HTERT RPE-1 (cell line): Measurements from ENCODE around the gene KTN1.

Source experiments
- in situ Hi-C: fragments of 300-500 bp; cut with MboI; formaldehyde crosslinking; loops from 4 replicates; pipeline ENCODE4 v1.14.3; 2020; ENCODE audit warnings: low sequenced_read_pairs

The KTN1 gene

GRCh38 chr14:55671641-55672040 is 91.6 kb downstream of the KTN1 start:
- in situ Hi-C loops: no loop called here

- in situ Hi-C loops: no loop called here
Observed at GRCh38 chr14:55673048-55673447, 93.0 kb downstream of the KTN1 start.

DNA sequence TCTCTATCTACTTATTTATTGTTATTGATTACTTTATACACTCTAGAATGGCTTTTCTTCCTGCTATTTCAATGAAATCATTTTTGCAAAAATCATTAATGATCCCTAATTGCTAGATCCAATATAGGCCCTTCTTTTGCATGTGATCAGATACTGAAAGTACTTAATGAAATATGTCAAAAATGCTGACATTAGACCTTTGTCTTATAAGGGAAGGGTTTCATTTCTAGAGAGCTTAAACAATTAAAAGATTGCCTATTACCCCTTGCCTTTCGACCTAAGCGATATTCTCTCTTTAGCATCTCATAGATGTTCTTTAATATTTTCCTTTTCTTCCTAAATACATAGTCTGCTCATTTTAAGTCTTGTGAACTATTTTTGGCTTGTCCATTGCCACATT is 101.1 kb downstream of the KTN1 start:
- in situ Hi-C loops: no loop called here

DNA sequence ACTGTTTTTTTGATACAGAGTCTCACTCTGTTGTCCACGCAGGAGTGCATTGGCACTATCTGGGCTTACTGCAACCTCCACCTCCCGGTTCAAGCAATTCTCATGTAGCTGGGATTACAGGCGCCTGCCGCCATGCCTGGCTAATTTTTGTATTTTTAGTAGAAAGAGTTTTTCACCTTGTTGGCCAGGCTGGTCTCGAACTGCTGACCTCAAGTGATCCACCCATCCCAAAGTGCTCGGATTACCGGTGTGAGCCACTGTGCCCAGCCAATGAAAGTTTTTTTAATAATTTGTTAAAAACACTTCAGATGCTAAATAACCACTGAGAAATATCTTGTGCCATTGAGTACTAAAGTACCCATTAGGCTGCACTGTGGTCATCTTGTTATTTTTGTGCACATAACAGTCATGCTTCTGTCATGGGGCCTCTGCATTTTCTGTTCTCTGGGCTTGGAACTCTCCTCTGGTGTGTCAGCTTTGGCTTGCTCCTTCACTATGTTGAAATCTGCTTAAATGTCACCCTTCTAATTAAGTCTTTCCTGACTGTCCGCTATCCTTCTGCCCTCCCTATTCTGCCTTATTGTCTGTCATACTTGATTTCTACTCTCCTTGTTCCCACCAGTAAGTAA is 105.1 kb downstream of the KTN1 start:
- in situ Hi-C loops: no loop called here

GRCh38 chr14:55686713-55687112 is 106.7 kb downstream of the KTN1 start:
- in situ Hi-C loops: no loop called here

DNA sequence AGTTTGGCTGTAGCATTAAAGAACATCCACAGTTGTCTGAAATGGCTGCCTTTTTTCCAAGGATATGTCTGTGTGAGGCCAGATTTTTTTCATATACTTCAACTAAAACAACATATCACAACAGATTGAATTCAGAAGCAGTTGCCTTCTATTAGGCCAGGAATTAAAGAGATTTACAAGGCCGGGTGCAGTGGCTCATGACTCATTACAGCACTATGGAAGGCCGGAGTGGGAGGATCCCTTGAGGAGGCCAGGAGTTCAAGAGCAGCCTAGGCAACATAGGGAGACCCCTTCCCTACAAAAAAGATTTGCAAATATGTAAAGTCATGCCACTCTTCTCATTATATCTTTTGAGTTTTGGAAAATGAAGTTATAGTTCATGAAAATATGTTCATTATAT is 108.6 kb downstream of the KTN1 start:
- in situ Hi-C loops: no loop called here

DNA sequence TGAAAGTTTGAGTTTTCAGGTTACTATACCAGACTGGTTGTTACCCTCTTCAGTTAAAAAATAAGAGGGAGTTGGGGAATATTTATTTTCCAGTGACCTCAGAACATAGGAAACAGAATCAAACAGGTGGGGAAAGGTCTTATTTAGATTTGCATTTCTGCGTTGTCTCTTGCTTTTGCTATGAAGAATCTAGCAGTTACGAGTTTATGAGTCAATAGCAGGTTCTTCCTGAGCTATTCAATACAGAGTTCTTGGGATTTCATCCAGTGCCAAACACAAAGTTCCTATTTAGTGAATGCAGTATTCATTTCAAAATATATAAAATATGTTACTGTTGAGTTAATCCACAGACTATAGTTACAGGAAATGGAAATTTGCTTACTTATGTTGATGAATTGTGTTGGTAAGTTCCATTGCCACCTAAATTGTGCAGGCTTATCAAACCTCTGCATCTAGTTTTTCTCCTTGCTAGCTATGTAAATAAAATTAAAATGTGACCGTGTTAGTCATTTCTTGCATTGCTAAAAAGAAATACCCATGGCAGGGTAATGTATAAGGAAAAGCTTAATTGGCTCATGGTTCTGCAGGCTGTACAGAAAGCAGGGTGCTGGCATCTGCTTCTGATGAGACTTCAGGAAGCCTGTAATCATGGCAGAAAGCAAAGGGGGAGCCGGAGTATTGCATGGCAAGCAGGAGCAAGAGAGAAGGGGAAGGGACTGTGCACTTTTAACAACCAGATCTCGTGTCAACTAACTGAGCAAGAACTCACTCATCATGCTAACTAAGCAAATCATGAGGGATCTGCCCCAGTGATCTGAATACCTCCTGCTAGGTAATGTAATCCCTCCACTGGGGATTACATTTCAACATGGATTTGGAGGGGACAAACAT is 110.2 kb downstream of the KTN1 start:
- in situ Hi-C loops: no loop called here

- in situ Hi-C loops: no loop called here
Observed at GRCh38 chr14:55691659-55692058, 111.7 kb downstream of the KTN1 start.

DNA sequence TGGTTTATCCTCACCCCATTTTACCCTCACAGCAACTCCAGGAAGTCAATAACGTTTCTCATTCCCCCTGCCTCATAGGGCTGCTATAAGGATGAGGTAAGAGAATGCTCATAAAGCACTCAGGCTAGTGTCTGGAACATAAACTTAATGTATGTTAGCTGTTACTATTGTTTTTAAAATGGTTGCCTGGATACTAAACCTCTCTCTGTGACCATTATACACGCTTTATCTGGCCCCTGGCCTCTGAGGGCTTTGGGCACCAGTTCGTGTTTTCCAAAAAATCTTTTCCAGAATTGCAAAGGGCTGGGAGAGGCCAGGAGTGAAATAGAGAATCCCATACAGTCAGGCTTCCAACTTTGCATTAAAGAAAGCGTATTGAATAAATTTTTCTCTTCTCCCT is 113.9 kb downstream of the KTN1 start:
- in situ Hi-C loops: no loop called here

DNA sequence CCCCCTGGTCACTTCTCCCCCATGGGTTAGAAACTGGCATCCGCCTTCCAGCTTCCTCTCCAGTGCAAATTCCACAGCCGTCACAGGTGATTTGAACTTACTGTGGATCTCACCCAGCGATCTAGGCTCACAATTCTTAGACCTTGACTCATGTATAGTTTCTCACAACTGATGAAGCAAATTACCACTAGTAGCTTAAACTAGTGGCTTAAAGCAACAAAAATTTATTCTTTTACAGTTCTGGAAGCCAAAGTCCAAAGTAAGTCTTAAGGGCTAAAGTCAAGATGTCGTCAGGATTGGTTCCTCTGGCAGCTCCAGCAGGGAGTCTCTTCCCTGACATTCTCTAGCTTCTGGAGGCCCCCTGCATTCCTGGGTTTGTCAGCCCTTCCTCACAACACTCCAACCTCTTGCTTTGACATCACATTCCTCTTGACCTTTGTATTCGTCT is 117.4 kb downstream of the KTN1 start:
- in situ Hi-C loops: no loop called here

- in situ Hi-C loops: no loop called here
Observed at GRCh38 chr14:55698051-55698450, 118.0 kb downstream of the KTN1 start.

DNA sequence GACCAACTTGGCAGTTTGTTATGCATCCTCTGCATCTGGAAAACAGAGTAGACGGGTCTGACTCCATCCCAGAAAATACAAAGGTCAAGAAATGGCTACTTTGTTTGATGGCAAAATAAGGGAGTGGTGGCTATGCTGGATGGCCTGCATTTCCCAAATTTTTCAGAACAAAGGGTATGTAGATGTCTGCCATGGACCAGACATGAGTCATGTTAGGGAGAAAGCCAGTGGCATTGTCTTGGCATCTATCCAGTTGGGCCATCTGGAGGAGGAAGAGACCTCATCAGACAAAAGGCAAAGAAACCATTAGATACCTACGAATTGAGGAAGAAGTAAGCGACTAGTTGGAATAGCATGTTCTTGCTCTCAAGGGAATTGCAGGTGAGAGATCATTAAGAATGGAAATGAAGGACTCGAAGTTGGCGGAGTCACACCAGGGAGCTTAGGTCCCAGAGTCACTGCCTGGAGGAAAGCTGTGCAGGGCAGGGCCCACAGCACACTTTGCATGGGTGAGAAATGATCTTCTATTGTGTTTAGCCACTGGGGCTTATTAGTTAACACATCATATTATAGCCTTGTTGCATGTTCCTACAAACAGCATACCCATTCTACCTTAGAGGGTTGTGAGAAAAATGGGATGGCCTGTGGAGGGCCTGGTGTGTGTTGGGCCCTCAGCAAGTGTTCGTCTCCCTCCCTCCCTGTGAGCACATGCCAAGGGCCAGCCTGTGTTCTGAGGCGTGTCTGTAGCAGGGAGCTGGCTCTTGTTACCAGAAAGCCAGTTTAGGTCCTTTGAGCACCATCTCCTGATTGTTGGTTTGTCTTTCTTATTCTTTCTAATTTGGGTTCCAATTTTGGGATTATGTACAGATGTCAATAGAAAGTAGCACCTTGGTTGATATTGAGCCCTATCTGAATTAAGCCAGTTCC is 119.4 kb downstream of the KTN1 start:
- in situ Hi-C loops: no loop called here

DNA sequence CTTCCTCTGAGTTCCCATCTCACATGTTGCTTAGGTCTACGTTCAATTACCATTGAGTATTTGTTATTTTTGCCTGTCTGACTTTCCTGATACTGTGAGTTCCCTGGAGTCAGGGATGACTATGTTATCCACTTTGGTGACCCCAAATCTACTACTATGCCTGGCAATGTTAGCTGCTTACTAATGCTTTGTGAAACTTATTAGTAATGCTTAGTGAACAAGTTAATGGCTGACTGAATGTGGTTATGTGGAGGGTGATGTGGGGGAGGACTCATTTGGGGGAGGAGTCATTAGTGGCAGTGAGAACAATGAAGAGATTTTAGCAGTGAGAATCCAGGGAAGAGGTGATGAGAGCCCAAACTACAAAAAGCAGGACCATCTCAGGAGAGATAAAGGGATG is 121.6 kb downstream of the KTN1 start:
- in situ Hi-C loops: no loop called here

GRCh38 chr14:55702511-55702910 is 122.5 kb downstream of the KTN1 start:
- in situ Hi-C loops: no loop called here

DNA sequence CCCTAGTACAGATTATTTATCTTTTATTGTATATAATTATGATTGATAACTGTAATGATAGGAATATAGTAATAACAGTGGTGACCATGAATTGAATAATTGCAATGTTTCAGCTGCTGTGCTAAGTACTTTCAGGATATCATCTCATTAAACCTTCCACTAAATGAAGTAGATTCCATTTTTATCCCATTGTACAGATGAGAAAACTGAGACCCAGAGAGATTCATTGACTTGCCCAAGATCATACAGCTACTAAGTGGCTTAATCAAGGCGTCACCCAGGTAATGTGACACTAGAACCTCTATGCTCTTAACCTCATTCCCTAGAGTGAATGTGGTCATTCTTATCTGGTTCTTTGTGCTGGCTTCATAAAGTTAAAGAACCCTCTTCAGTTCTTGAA is 124.6 kb downstream of the KTN1 start:
- in situ Hi-C loops: no loop called here

GRCh38 chr14:55705651-55706364 is 125.8 kb downstream of the KTN1 start:
- in situ Hi-C loops: no loop called here

DNA sequence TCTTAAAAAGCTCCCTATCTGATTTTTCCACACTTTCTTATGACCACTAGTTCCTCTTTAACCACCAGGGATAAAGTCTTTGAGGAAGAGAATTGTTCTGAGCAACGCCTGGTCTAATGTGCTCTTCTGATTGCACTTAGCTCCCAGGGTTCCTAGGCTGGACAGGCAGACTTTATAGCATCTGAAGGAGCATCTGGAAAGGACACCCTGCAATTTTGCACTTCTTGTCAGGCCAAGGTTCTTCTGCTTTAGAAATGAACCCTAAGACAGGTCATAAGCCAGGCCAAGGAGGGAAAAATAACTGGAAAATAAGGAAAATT is 126.3 kb downstream of the KTN1 start:
- in situ Hi-C loops: no loop called here

DNA sequence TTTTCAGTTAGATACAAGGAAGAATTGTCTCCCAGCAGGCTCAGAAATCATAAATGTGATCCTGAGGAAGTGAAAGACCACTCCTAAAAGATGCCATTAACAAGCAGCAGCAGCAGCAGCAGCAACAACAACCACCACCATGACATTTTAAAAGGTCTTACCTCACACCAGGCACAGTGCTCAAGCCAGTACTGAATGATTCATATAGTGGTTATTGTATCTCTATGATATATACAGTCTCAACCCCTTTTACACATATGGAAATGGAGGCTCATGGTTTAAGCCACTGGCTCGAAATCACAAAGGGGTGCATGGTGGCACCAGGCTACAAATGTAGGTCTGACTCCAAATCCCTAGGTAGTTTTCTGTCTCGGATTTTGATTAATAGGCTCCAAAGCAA is 126.9 kb downstream of the KTN1 start:
- in situ Hi-C loops: no loop called here

DNA sequence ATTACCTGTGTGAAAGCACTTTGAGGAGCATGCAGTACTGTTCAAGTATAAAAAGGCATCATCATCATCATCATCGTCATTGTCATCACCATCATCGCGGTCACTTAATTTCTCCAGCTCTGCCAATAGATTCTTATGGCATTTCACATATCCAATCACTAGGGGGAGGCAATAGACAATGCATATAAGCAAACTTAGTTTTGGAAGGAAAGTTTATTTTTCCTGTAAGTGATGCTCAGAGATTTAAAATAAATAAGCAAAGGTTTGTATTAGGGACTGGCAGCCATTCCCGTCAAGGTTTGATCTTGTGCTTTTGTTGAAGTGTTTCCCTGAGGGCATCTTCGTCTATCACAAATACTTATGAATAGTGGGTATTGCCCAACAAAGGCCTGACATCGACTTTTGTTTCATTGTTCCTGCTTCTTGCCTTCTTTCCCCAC is 127.4 kb downstream of the KTN1 start:
- in situ Hi-C loops: no loop called here

DNA sequence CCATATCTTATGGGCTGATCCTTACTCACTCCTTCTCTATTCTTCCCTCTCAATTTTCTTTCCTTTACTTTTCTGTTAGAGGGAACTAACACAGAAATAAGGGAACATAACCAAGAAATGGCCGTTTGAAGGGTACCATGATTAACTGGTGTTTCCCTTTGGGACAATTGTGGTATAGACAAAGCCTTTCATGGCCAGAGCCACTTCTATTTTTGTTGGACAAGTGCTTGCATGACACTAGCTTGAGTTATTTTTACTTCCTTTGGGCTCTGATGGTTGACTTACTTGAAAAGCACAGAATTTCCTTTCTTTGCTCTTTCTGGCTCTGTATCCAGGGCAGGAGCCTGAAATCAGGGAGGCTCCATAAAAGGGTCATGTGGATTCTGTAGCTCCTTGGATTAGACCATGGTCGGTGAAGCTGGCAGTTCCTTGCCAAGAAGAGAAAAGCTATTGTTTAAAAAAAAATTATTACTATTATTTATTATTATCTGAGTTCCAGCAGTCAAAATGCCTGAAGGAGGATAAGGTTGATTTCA is 130.6 kb downstream of the KTN1 start:
- in situ Hi-C loops: no loop called here
